ENCODE measurements around the gene MOB3A.

MOB3A gene

GRCh38 chr19:2115911-2116426 is 19.8 kb upstream of the MOB3A start:
- WGBS, 2 experiments: 96 to 97% methylated on average over 24 of the region's 24 CpGs
- Histone ChIP-seq H3K4me3 (ENCODE audit: insufficient read depth, low read depth, low read length) (no peak overlapping the region), H3K27ac (ENCODE audit: insufficient read depth, low read depth, low read length, poor library complexity, severe bottlenecking) (no peak overlapping the region), H3K36me3 (ENCODE audit: control insufficient read depth, insufficient read depth, low read length) (peaks cover 55% of the 10 kb centered on the region), H3K27me3 (ENCODE audit: control insufficient read depth, insufficient read depth, low read length, poor library complexity, severe bottlenecking) (no peaks in the 10 kb centered on the region), H3K9me3 (ENCODE audit: control insufficient read depth, low read length) (no peaks in the 10 kb centered on the region), H3K4me1 (ENCODE audit: control insufficient read depth, insufficient read depth, low read length) (no peaks in the 10 kb centered on the region)

GRCh38 chr19:2115324-2115723 is 19.2 kb upstream of the MOB3A start:
- H3K4me3 ChIP-seq (ENCODE audit: insufficient read depth, low read depth, low read length): no peak overlapping the region
- H3K36me3 ChIP-seq (ENCODE audit: control insufficient read depth, insufficient read depth, low read length): peaks cover 55% of the 10 kb centered on the region
- WGBS, 2 experiments: 95 to 97% methylated on average over 25 of the region's 25 CpGs
- H3K4me1 ChIP-seq (ENCODE audit: control insufficient read depth, insufficient read depth, low read length): no peaks in the 10 kb centered on the region
- H3K9me3 ChIP-seq (ENCODE audit: control insufficient read depth, low read length): no peaks in the 10 kb centered on the region
- no peaks in the 10 kb centered on the region for H3K27me3 ChIP-seq (ENCODE audit: control insufficient read depth, insufficient read depth, low read length, poor library complexity, severe bottlenecking)
- H3K27ac ChIP-seq (ENCODE audit: insufficient read depth, low read depth, low read length, poor library complexity, severe bottlenecking): no peak overlapping the region

- WGBS, 2 experiments: 96 to 97% methylated on average over 21 of the region's 21 CpGs
- H3K36me3 ChIP-seq (ENCODE audit: control insufficient read depth, insufficient read depth, low read length): peaks cover 58% of the 10 kb centered on the region
- H3K27me3 ChIP-seq (ENCODE audit: control insufficient read depth, insufficient read depth, low read length, poor library complexity, severe bottlenecking): no peaks in the 10 kb centered on the region
Measured at GRCh38 chr19:2114821-2115220, 18.7 kb upstream of the MOB3A start.

GRCh38 chr19:2114218-2114617 is 18.1 kb upstream of the MOB3A start:
- no peaks in the 10 kb centered on the region for H3K27me3 ChIP-seq (ENCODE audit: control insufficient read depth, insufficient read depth, low read length, poor library complexity, severe bottlenecking)
- no peak overlapping the region for H3K27ac ChIP-seq (ENCODE audit: insufficient read depth, low read depth, low read length, poor library complexity, severe bottlenecking)
- no peaks in the 10 kb centered on the region for H3K4me1 ChIP-seq (ENCODE audit: control insufficient read depth, insufficient read depth, low read length)
- peaks cover 64% of the 10 kb centered on the region for H3K36me3 ChIP-seq (ENCODE audit: control insufficient read depth, insufficient read depth, low read length)
- H3K9me3 ChIP-seq (ENCODE audit: control insufficient read depth, low read length): no peaks in the 10 kb centered on the region
- 96 to 97% methylated on average over 9 of the region's 9 CpGs for WGBS, 2 experiments
- no peak overlapping the region for H3K4me3 ChIP-seq (ENCODE audit: insufficient read depth, low read depth, low read length)

More at GRCh38 chr19:2114821-2115220, 18.7 kb upstream of the MOB3A start:
- Histone ChIP-seq H3K9me3 (ENCODE audit: control insufficient read depth, low read length) (no peaks in the 10 kb centered on the region), H3K4me1 (ENCODE audit: control insufficient read depth, insufficient read depth, low read length) (no peaks in the 10 kb centered on the region), H3K27ac (ENCODE audit: insufficient read depth, low read depth, low read length, poor library complexity, severe bottlenecking) (no peak overlapping the region), H3K4me3 (ENCODE audit: insufficient read depth, low read depth, low read length) (no peak overlapping the region)

- Histone ChIP-seq H3K4me3 (ENCODE audit: insufficient read depth, low read depth, low read length) (no peak overlapping the region), H3K27me3 (ENCODE audit: control insufficient read depth, insufficient read depth, low read length, poor library complexity, severe bottlenecking) (no peaks in the 10 kb centered on the region), H3K9me3 (ENCODE audit: control insufficient read depth, low read length) (no peaks in the 10 kb centered on the region), H3K27ac (ENCODE audit: insufficient read depth, low read depth, low read length, poor library complexity, severe bottlenecking) (no peak overlapping the region), H3K4me1 (ENCODE audit: control insufficient read depth, insufficient read depth, low read length) (no peaks in the 10 kb centered on the region), H3K36me3 (ENCODE audit: control insufficient read depth, insufficient read depth, low read length) (peaks cover 67% of the 10 kb centered on the region)
- WGBS, 2 experiments: 95 to 97% methylated on average over 24 of the region's 24 CpGs
Measured at GRCh38 chr19:2113439-2114211, 17.5 kb upstream of the MOB3A start.

GRCh38 chr19:2112516-2113320 is 16.6 kb upstream of the MOB3A start:
- no peaks in the 10 kb centered on the region for H3K4me1 ChIP-seq (ENCODE audit: control insufficient read depth, insufficient read depth, low read length)
- H3K9me3 ChIP-seq (ENCODE audit: control insufficient read depth, low read length): no peaks in the 10 kb centered on the region
- WGBS, 2 experiments: 97% methylated on average over 23 of the region's 23 CpGs
- no peak overlapping the region for H3K4me3 ChIP-seq (ENCODE audit: insufficient read depth, low read depth, low read length)
- peaks cover 67% of the 10 kb centered on the region for H3K36me3 ChIP-seq (ENCODE audit: control insufficient read depth, insufficient read depth, low read length)
- H3K27me3 ChIP-seq (ENCODE audit: control insufficient read depth, insufficient read depth, low read length, poor library complexity, severe bottlenecking): no peaks in the 10 kb centered on the region
- no peak overlapping the region for H3K27ac ChIP-seq (ENCODE audit: insufficient read depth, low read depth, low read length, poor library complexity, severe bottlenecking)

GRCh38 chr19:2111886-2112285 is 15.8 kb upstream of the MOB3A start:
- WGBS, 2 experiments: 94 to 96% methylated on average over 20 of the region's 20 CpGs
- Histone ChIP-seq H3K36me3 (ENCODE audit: control insufficient read depth, insufficient read depth, low read length) (peaks cover 64% of the 10 kb centered on the region), H3K4me3 (ENCODE audit: insufficient read depth, low read depth, low read length) (no peak overlapping the region), H3K27me3 (ENCODE audit: control insufficient read depth, insufficient read depth, low read length, poor library complexity, severe bottlenecking) (no peaks in the 10 kb centered on the region), H3K9me3 (ENCODE audit: control insufficient read depth, low read length) (no peaks in the 10 kb centered on the region), H3K27ac (ENCODE audit: insufficient read depth, low read depth, low read length, poor library complexity, severe bottlenecking) (no peak overlapping the region), H3K4me1 (ENCODE audit: control insufficient read depth, insufficient read depth, low read length) (no peaks in the 10 kb centered on the region)

GRCh38 chr19:2111425-2111824 is 15.3 kb upstream of the MOB3A start:
- no peak overlapping the region for H3K4me3 ChIP-seq (ENCODE audit: insufficient read depth, low read depth, low read length)
- WGBS, 2 experiments: 96 to 97% methylated on average over 22 of the region's 22 CpGs
- peaks cover 64% of the 10 kb centered on the region for H3K36me3 ChIP-seq (ENCODE audit: control insufficient read depth, insufficient read depth, low read length)
- no peaks in the 10 kb centered on the region for H3K9me3 ChIP-seq (ENCODE audit: control insufficient read depth, low read length)
- H3K27me3 ChIP-seq (ENCODE audit: control insufficient read depth, insufficient read depth, low read length, poor library complexity, severe bottlenecking): no peaks in the 10 kb centered on the region
- H3K27ac ChIP-seq (ENCODE audit: insufficient read depth, low read depth, low read length, poor library complexity, severe bottlenecking): no peak overlapping the region
- H3K4me1 ChIP-seq (ENCODE audit: control insufficient read depth, insufficient read depth, low read length): no peaks in the 10 kb centered on the region

GRCh38 chr19:2110822-2111221 is 14.7 kb upstream of the MOB3A start:
- Histone ChIP-seq H3K27me3 (ENCODE audit: control insufficient read depth, insufficient read depth, low read length, poor library complexity, severe bottlenecking) (no peaks in the 10 kb centered on the region), H3K27ac (ENCODE audit: insufficient read depth, low read depth, low read length, poor library complexity, severe bottlenecking) (no peak overlapping the region), H3K4me1 (ENCODE audit: control insufficient read depth, insufficient read depth, low read length) (no peaks in the 10 kb centered on the region), H3K4me3 (ENCODE audit: insufficient read depth, low read depth, low read length) (no peak overlapping the region), H3K36me3 (ENCODE audit: control insufficient read depth, insufficient read depth, low read length) (peaks cover 63% of the 10 kb centered on the region), H3K9me3 (ENCODE audit: control insufficient read depth, low read length) (no peaks in the 10 kb centered on the region)
- WGBS, 2 experiments: 93 to 95% methylated on average over 13 of the region's 13 CpGs

Data from ectodermal cell (in vitro differentiated cells).